Transverse colon (tissue), 4 donors: ENCODE measurements around the gene CCDC85C. TPM values are rescaled to one million over a fixed set of nuclear protein-coding genes. Genes with fewer than 3 reads are reported as not detected.

Experiments
- DNase-seq: peaks from one replicate; pipeline ENCODE4 v3.0.0-alpha.2; 2019
- H3K27ac ChIP-seq, 4 donors: fragments of 200-600 bp; sonication (generic); 2 replicates each; pipeline ENCODE4 v1.5.1; 2016 to 2018; ENCODE audit warnings: inconsistent platforms in 4 of 4
- H3K27me3 ChIP-seq: fragments of 200-600 bp; sonication (generic); 2 replicates; pipeline ENCODE4 v1.5.1; 2017; ENCODE audit warnings: inconsistent platforms
- H3K36me3 ChIP-seq, 4 donors: fragments of 200-600 bp; sonication (generic); 2 replicates each; pipeline ENCODE4 v1.5.1; 2017 to 2019; ENCODE audit warnings: inconsistent platforms in 4 of 4
- H3K4me1 ChIP-seq, 4 donors: fragments of 200-600 bp; sonication (generic); 2 replicates each; pipeline ENCODE4 v1.5.1; 2017 to 2020; ENCODE audit warnings: inconsistent platforms in 4 of 4
- H3K4me3 ChIP-seq, 4 donors: fragments of 200-600 bp; sonication (generic); 1 replicate in 1 of 4; 2 replicates in 3 of 4; pipeline versions ENCODE4 v1.5.1 to v1.6.1; 2017 to 2019; ENCODE audit warnings: inconsistent platforms in 4 of 4
- H3K9me3 ChIP-seq, 2 donors: fragments of 200-600 bp; sonication (generic); 2 replicates each; pipeline ENCODE4 v1.5.1; 2017 to 2019; ENCODE audit warnings: inconsistent platforms in 2 of 2
- CTCF ChIP-seq, 5 experiments: fragments of 200-600 bp in 3 of 5; fragments of 450-650 bp in 2 of 5; sonication (generic) in 3 of 5; IDR thresholded peaks; 1 replicate in 2 of 5; 2 replicates in 3 of 5; pipeline ENCODE4 v1.5.1; 2016 to 2017; ENCODE audit warnings: antibody characterized with exemption in 5 of 5, inconsistent platforms in 3 of 5, mild to moderate bottlenecking in 2 of 5, moderate library complexity in 1 of 5
- EP300 ChIP-seq: sonication (generic); formaldehyde crosslinking; IDR thresholded peaks from one replicate; pipeline ENCODE4 v1.6.1; 2017; ENCODE audit warnings: antibody characterized with exemption, low read depth
- POLR2A ChIP-seq: fragments of 450-650 bp; IDR thresholded peaks from one replicate; pipeline ENCODE4 v1.6.1; 2016; ENCODE audit warnings: antibody characterized with exemption, mild to moderate bottlenecking, moderate library complexity
- POLR2AphosphoS5 ChIP-seq, 3 donors: sonication (generic); formaldehyde crosslinking; IDR thresholded peaks; one replicate each; pipeline ENCODE4 v1.6.1; 2016; ENCODE audit warnings: antibody characterized with exemption in 3 of 3
- WGBS, 2 donors: methylation state at CpG; one replicate each; pipeline ENCODE4 v1.1.5; 2018; ENCODE audit warnings: low coverage in 1 of 2; 5-methylcytosine and 5-hydroxymethylcytosine counted together
- in situ Hi-C, 4 donors: fragments of 200-750 bp; cut with MboI; loops; one replicate each; pipeline versions ENCODE4 v1.15.0 to v1.15.1; 2017; ENCODE audit warnings: low sequenced_read_pairs in 3 of 4, low pct_ligation_motif_present in 1 of 4, low pct_unique_long_range_greater_than_20kb in 1 of 4
- intact Hi-C: fragments of 100-400 bp; cut with DNase I; formaldehyde crosslinking; loops from one replicate; pipeline ENCODE4 v1.15.1; 2023; ENCODE audit warnings: low total_unique reads
- total RNA-seq, 4 donors: library from RNA; depleted of rRNA; stranded (reverse); fragments of >200 nt; gene quantifications; one replicate each; pipeline ENCODE4 v1.1.0, GENCODE V29; 2016

CCDC85C gene
- total RNA-seq, 4 donors from 2014 or later: 19.3 to 55.4 (median 45.7) TPM

- TF ChIP-seq POLR2AphosphoS5 (IDR thresholded peaks at IDR 0.05) (peak in 1 of 3 donors; percentile 6), POLR2A (no peak)
- Histone ChIP-seq H3K9me3 (no peaks in the 10 kb centered on the region), H3K4me3 (no peak overlapping the region), H3K27me3 (no peaks in the 10 kb centered on the region), H3K27ac (peak overlapping the region; percentile 63 to 84 (median 70)), H3K36me3 (no peaks in the 10 kb centered on the region), H3K4me1 (peaks cover 31 to 43% (median 34%) of the 10 kb centered on the region in 4 donors)
- intact Hi-C loops (no loop called here), in situ Hi-C loops (loop anchor here in 2 of 4 donors (5.0 to 25.0 kb wide), 2 partner anchors 88 to 93 kb away; partner anchors contain the start of gene CCDC85C (in 1 of the 2))
- DNase-seq: peak; percentile 41
- 37 to 58% methylated on average over 3 to 16 of the region's 16 CpGs for WGBS, 2 donors
These were observed 79.8 kb downstream of the CCDC85C start for GRCh38 chr14:99524091-99524661.

GRCh38 chr14:99523704-99524055, 80.3 kb downstream of the CCDC85C start:
- DNase-seq: no peak
- H3K4me3 ChIP-seq: no peak overlapping the region
- H3K9me3 ChIP-seq: no peaks in the 10 kb centered on the region
- peak overlapping the region; percentile 63 to 84 (median 70) for H3K27ac ChIP-seq
- 55% methylated on average over 2 of the region's 5 CpGs; no CpG with 5 or more reads in 1 of the 2 donors for WGBS, 2 donors
- no peaks in the 10 kb centered on the region for H3K36me3 ChIP-seq
- intact Hi-C loops (no loop called here), in situ Hi-C loops (loop anchor here in 2 of 4 donors (5.0 to 25.0 kb wide), 2 partner anchors 89 to 94 kb away; partner anchors contain the start of gene CCDC85C (in 1 of the 2))
- TF ChIP-seq POLR2AphosphoS5 (IDR thresholded peaks at IDR 0.05) (no peak), POLR2A (no peak), EP300 (no peak), CTCF (IDR thresholded peaks at IDR 0.05) (no peak)
- H3K4me1 ChIP-seq: peaks cover 31 to 44% (median 35%) of the 10 kb centered on the region in 4 donors
- H3K27me3 ChIP-seq: no peaks in the 10 kb centered on the region

GRCh38 chr14:99522934-99523703, 80.9 kb downstream of the CCDC85C start:
- no peaks in the 10 kb centered on the region for H3K27me3 ChIP-seq
- H3K27ac ChIP-seq: peak overlapping the region; percentile 63 to 84 (median 70)
- in situ Hi-C loops (loop anchor here in 2 of 4 donors (5.0 to 25.0 kb wide), 2 partner anchors 89 to 94 kb away; partner anchors contain the start of gene CCDC85C (in 1 of the 2)), intact Hi-C loops (no loop called here)
- DNase-seq: peak; percentile 34
- H3K36me3 ChIP-seq: no peaks in the 10 kb centered on the region
- no peak overlapping the region for H3K4me3 ChIP-seq
- WGBS, 2 donors: 19 to 29% methylated on average over 5 to 12 of the region's 14 CpGs
- H3K4me1 ChIP-seq: peaks cover 33 to 49% (median 41%) of the 10 kb centered on the region in 4 donors
- H3K9me3 ChIP-seq: no peaks in the 10 kb centered on the region
- TF ChIP-seq EP300 (no peak), CTCF (IDR thresholded peaks at IDR 0.05) (no peak), POLR2AphosphoS5 (IDR thresholded peaks at IDR 0.05) (no peak), POLR2A (no peak)

- in situ Hi-C loops (loop anchor here in 2 of 4 donors (5.0 to 25.0 kb wide), 2 partner anchors 90 to 95 kb away; partner anchors contain the start of gene CCDC85C (in 1 of the 2)), intact Hi-C loops (no loop called here)
- peaks cover 35 to 49% (median 41%) of the 10 kb centered on the region in 4 donors for H3K4me1 ChIP-seq
- no peaks in the 10 kb centered on the region for H3K36me3 ChIP-seq
- DNase-seq: no peak
- 60 to 72% methylated on average over 3 to 7 of the region's 12 CpGs for WGBS, 2 donors
- H3K9me3 ChIP-seq: no peaks in the 10 kb centered on the region
- no peak for TF ChIP-seq POLR2A
- H3K4me3 ChIP-seq: no peak overlapping the region
- H3K27me3 ChIP-seq: no peaks in the 10 kb centered on the region
- H3K27ac ChIP-seq: peak overlapping the region; percentile 63 to 84 (median 70)
These were observed 81.5 kb downstream of the CCDC85C start for GRCh38 chr14:99522457-99522891.

GRCh38 chr14:99522025-99522401, 82.0 kb downstream of the CCDC85C start:
- intact Hi-C loops: no loop called here
- H3K27me3 ChIP-seq: no peaks in the 10 kb centered on the region
- in situ Hi-C loops: loop anchor here in 2 of 4 donors (5.0 to 25.0 kb wide), 2 partner anchors 90 to 95 kb away; partner anchors contain the start of gene CCDC85C (in 1 of the 2)
- no peak for DNase-seq
- peak overlapping the region in 3 of 4 donors; percentile 46 to 66 (median 63) for H3K27ac ChIP-seq
- 78 to 94% methylated on average over 8 to 18 of the region's 18 CpGs for WGBS, 2 donors
- H3K4me3 ChIP-seq: no peak overlapping the region
- TF ChIP-seq CTCF (IDR thresholded peaks at IDR 0.05) (no peak), POLR2AphosphoS5 (IDR thresholded peaks at IDR 0.05) (no peak), POLR2A (no peak), EP300 (no peak)
- H3K9me3 ChIP-seq: no peaks in the 10 kb centered on the region
- no peaks in the 10 kb centered on the region for H3K36me3 ChIP-seq
- H3K4me1 ChIP-seq: peaks cover 35 to 49% (median 41%) of the 10 kb centered on the region in 4 donors
